GM04504 (cell line): ENCODE data around the gene ATP5F1E.
"Not testable (repeated sequence)": the region's sequence is repeated elsewhere in the genome, so short reads cannot be mapped to it uniquely, and the experiment has no call there.

Source experiments
- DNase-seq: peaks from one replicate; pipeline ENCODE4 v3.0.0-alpha.2; 2012; ENCODE audit warnings: low read depth

The ATP5F1E gene

DNA sequence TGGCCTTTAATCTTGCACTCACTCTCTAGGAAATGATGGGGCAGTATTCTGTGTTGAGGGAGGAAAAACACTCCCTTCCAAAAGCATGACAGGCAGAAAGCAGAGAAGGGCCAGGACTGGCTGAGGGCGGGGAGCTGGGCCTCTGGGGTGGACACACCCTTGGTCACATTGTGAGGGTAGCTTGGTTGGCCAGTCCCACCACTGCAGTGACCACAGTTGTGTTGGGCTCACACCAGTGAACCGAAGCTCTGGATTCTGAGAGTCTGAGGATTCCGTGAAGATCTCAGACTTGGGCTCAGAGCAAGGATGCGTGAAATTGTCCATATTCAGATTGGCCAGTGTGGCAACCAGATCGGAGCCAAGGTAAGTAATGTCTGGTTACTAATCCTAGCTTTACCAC is 12.9 kb downstream of the ATP5F1E start, which contains the start of gene TUBB1:
Gene TUBB1 (plus strand): TSS at position 213 of the 400 bp plus-strand sequence. CDS start 94 bp downstream, at position 307.
- no peak for DNase-seq

GRCh38 chr20:59018817-59019216 is 13.3 kb downstream of the ATP5F1E start:
- DNase-seq = no peak

GRCh38 chr20:59017493-59018231 is 14.5 kb downstream of the ATP5F1E start:
- no peak for DNase-seq

DNA sequence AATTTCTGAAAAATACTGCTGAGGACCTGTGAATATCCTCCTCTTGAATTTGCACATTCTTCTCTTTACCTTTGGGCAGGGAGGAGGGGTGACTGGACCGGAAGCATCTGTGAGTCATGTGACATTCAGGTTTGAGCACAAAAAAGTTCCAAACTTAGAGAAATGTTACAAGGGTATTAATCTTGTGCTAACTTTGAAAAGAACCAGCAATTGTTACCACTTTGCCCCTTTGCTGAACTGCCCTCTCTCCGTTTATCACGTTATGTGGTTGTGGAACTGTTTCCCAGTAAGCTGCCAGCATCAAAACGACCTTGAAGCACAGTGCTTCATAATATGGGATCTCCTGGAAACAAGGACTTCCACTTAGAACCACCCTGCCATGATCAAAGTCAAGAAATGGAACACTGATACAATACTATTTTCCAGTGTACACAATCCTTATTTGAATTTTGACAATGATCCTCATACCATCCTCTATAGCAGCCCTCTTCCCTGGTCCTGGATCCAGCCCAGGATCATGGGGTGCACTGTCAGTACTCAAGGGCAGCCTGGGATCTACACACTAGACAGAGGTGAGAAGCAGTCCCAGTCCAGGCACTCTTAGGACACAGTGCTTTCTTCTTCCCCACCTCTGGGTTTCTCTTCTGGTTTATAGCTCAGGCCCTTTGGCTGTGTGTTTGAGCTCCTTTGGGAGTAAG is 15.2 kb downstream of the ATP5F1E start:
- DNase-seq = no peak

- no peak for DNase-seq
These were observed 16.1 kb downstream of the ATP5F1E start for GRCh38 chr20:59015812-59016711.

GRCh38 chr20:59015411-59015810 is 16.7 kb downstream of the ATP5F1E start:
- DNase-seq = no peak

DNA sequence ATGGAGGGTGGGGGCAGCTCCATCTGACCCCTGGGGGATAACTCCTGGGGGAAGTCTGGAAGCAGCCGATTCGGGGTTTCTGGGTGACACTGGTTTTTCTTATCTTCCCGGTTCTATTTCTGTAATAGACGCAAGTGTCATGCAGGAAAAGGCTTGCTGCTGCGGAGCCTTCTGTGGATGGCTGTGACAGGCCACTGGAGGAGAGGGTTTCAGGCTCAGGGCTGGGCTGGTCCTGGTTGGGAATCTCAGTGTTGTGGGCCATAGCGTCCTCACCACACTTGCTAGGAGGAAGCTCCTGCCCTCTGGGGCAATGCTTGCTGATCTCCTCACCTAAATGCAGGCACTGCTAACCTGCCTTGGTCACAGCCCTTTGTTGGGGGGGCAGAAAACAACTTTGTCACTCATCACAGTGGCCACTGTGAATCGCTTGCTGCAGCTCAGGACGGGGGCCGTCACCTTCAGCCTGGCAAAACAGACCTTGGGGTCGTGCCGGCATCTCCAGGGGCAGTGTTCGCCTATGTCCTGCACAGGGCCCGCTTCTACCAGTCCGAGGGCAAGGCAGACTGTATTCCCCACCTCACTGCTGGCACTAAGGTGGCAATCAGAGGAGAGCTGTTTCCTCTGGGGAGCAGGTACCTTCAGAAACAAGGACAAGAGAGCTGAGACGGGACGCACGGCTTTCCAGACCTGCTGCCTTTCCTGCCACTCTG is 17.3 kb downstream of the ATP5F1E start:
- DNase-seq = no peak

- DNase-seq = no peak
These were observed 18.1 kb downstream of the ATP5F1E start for GRCh38 chr20:59013959-59014608.

GRCh38 chr20:59013031-59013951 is 18.8 kb downstream of the ATP5F1E start:
- DNase-seq = no peak

- DNase-seq = not testable (repeated sequence)
These were observed 20.3 kb downstream of the ATP5F1E start for GRCh38 chr20:59011874-59012157.

DNA sequence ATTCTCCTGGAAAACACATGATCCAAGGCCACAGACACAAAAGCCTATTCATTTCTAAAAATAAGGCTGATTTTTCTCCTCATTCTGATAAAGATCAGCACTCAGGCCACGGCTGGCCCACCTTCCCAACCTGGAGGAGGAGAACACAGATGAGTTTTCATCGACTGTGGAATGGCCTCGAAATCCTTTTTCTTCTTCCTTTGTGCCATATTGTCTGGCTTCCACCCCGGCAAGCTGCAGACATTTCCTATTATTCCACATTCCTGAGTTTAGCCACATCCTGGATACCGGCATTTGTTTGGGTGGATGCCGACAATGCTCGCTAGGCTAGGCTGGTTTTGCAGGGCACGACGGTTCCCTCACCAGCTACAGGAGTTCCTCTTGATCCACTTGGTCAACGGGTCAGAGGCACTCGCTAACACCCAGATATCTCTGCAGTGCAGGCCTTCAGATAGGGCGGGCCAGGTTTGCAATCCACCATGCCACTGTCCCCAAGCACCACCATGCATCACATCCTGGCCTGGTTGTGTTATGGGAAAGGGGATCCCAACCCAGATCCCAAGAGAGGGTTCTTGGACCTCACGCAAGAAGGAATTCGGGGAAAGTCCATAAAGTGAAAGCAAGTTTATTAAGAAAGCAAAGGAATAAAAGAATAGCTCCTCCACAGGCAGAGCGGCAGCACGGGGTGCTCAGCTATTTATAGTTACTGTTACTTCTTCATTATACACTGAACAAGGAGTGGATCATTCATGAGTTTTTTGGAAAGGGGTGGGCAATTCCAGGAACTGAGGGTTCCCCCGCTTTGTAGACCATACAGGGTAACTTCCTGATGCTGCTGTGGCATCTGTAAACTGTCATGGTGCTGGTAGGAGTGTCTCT is 20.9 kb downstream of the ATP5F1E start:
- peak; percentile 84 for DNase-seq

- DNase-seq = no peak
These were observed 21.7 kb downstream of the ATP5F1E start for GRCh38 chr20:59010321-59010994.

GRCh38 chr20:59008715-59009336 is 23.3 kb downstream of the ATP5F1E start:
- no peak for DNase-seq

DNA sequence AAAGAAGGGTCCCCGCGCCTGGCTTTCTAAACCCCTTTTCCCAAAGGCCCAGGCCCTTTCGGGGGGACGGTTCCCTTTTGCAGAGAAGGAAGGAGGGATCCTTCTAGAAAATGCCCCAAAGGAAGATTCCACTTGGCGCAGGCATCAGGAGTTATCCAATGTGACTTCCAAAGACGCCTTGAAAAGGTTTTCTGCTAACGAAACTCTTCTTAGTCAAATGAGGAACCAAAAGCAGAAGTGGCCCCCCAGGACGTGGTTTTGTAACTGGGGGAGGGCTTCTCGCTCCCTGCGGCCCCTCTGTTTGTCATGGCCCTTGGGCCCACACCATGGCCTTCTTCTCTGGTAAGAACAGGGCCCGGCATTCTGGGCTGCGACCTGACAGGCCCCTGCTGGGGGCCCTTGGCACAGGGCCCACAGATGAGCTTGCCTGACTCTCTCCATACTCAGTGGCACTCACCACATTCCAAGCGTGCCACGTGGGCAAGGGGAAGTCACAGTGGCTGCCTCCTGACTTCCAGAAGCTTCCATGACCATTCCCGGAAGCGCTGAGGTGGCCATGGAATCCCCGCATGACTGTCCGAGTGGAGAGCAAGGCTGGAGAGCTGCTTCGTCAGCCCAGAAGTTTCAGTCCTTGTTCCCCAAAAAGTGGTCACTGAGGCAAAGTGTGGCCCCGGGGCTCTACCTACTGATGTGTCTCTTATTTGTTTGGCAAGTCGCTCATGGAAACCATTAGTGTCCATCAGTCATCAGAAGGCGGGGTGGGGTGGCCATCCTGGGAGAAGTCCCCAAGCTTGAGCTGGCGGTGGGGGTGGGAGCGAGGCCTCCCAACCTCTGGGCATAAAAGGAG is 24.2 kb downstream of the ATP5F1E start:
- DNase-seq = no peak

GRCh38 chr20:59006864-59007664 is 25.1 kb downstream of the ATP5F1E start, which contains the start of gene CTSZ:
CTSZ (minus strand) TSS chr20:59007254; CDS start chr20:59007128, 126 bp downstream.
- no peak for DNase-seq

- no peak for DNase-seq
These were observed 25.8 kb downstream of the ATP5F1E start for GRCh38 chr20:59006167-59006863.
